ENCODE measurements around the gene BCHE.
"Not testable (repeated sequence)": the region's sequence is repeated elsewhere in the genome, so short reads cannot be mapped to it uniquely, and the experiment has no call there.

The BCHE gene

DNA sequence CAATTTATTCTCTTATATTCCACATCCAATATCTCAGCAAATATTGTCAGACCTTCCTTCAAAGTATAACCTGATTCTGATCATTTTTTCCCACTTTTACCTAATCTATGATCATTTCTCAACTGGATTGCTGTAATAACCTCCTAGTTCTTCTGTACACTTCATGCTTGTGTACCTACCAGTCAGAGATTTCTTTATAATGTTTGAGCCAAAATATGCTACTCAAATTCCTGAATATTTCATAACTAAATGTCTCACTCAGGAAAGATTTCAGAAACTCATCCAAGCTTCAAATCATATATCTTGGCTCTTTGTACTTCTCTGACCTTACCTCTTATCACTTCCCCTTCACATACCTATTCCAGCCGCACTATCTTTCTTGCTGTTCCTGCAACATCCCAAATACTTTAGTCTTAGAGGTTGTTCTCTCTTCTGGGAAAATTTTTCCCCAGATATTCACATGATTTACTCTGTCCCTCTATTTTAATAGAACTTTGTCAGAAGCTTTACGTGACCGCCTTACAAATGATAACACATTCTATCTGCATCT, 20.0 kb downstream of the BCHE start:
- DNase-seq (ENCODE audit: low read depth, low spot score) = no peak

DNA sequence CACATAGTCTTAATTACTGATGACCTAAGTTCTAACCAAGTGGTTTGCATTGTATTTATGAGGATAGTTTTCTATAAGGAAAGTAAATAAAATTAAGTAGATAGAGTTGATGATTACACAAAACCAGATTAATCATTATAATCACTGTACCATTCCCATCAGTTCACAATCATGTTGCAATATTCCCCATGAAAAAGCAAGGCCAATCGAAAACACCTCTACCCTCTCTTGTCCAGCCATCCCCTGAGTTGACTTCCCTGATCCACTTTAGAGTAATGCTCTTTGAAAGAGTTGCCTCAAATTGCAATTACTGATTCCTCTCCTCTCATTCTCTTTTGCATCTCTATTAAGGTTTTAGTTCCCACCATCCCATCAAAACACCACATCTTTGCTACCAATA, 21.0 kb downstream of the BCHE start:
- DNase-seq (ENCODE audit: low read depth, low spot score) = no peak

DNA sequence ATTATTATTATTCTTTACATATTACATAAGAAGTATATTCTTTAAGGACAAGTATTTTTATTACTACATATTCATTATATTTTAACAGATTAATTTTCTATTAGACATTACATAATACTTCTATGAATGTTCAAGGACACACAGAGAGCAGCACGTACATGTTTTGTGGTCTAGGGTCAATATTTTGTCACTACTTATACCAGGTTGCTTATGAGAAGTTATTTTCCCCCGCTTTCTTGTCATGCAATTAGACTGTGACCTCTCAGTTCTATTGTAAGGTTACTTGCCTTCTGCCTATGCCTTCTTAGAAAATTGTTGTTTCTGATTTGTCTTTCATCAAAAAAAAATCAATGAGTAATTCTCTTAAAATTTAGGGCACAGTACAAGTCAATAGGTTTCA, 21.5 kb downstream of the BCHE start:
- DNase-seq (ENCODE audit: low read depth, low spot score) = no peak

DNA sequence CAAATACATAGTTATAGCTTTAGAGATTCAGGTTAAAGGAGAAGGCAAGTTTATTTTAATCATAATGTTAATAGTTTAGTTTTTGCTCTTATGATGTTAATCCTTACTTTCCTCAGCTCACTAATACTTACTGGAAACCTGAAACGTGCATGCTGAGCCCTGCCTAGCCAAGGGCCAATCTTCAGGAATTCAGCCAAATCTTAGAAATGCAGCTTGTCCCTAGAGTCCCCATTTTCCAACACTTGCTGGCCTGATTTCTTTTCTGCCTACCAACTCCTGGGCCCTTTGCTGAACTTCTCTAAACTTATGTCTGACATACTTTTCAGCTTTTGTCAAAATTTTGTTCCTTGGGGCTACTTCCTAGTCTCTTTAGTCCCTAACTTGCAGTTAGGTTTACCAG, 22.8 kb downstream of the BCHE start:
- no peak for DNase-seq (ENCODE audit: low read depth, low spot score)

DNA sequence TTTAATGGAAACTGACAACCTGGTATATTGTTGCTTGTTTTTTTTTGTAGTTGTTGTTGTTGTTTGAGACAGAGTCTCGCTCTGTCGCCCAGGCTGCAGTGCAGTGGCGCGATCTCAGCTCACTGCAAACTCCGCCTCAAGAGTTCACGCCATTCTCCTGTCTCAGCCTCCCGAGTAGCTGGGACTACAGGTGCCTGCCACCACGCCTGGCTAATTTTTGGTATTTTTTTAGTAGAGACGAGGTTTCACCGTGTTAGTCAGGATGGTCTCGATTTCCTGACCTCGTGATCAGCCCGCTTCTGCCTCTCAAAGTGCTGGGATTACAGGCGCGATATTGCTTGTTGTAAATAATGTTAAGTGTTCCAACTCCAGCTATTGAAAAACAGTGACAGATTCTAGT, 29.3 kb downstream of the BCHE start:
- not testable (repeated sequence) for DNase-seq (ENCODE audit: low read depth, low spot score)

DNA sequence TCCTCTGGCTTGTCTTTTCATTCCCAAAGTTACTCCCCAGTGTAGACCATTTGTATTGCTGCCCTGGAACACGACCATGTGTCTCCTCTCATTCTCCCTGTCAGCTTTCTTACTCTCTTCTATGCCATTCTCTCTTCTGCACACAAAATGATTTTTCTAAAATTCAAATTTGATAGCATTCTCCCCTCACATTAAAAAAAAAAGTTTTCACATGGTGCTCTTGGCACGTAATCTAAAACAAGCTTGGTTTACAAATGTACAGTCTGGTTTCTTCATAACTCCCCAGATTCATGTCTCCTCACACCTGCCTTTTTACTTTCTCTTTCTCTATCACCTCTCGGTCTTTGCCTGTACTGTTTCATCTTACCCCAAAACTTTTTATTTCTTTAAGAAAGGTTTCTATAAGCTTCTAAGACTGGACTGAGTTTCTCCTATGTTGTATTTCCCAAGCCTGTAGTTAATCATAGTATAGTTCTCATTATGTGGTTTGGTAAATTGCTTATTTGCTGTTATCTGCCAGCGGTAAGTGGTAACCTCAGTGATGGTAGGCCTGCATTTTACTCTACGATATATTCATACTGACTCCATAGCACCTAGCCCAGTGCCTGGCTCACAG, 31.2 kb downstream of the BCHE start:
- DNase-seq (ENCODE audit: low read depth, low spot score) = no peak

DNA sequence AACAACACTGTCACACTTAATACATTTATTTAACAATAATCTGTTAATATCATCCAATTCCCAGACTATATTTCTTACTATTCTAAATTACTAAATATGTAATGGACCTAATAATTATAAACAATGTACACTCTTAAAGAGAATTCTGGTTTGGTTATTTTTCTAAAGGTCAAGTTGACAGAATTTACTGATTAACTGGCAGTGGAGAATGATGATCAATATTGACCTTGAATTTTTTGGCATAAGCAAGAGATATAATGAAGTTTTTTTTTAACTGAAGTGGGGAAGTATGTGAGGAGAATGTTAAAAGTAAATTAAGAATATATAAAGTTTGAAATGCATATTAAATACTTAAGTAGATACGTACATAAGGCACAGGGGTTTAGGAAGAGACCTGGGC, 33.8 kb downstream of the BCHE start:
- DNase-seq (ENCODE audit: low read depth, low spot score) = no peak

DNA sequence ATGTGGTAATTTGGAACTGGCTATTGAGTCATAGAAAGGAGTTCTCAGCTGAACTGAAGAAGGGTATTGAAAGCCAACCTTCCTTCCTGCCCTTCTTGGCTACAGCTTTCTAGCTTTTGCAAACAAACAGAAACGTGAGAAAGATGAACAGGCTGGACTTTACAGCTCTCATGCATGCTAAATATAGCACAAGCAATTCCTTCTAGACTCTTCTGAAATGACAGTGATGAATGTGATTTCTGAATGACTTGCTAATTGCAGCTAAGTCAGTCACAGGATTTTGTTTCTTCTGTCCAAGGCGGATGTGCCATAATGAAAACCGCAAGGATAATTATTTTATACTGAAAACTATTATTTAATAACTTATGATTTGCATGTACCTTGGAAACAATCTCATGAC, 36.3 kb downstream of the BCHE start:
- no peak for DNase-seq (ENCODE audit: low read depth, low spot score)

DNA sequence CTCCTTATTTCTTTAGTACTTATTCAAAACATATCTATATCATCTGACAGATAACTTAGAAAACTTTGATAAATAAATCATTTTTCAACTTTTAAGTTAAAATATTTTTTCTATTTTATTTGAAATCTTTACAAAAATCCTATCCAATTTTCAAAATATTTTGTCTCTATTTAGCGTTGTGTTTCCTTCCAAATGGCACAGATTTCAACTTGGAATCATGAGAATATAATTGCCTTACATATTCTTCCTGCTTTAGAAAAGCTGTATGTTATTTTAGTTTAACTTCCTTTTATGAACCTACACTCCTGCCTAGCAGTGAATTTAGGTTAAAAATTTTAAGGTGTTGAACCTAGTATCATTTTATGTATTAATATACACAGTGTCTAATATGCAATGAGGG, 38.2 kb downstream of the BCHE start:
- no peak for DNase-seq (ENCODE audit: low read depth, low spot score)

DNA sequence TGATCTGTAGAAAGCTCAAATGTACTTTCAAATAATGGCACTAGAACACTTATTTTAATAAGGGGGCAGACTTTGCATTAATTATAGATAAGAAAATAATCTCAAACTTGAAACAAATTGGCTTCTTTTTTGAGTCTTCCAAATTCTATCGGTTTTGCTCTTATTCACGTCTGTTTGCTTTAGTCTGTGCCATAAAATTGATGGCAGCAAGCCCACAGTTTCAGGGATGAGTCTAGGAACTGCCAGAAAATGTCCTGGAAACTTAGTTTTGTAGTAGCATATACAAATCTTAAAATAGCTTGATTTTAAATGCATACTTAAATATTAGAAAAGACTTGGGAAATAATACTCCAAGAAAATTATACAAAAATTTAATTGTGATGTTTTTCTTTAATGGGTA, 39.7 kb downstream of the BCHE start:
- DNase-seq (ENCODE audit: low read depth, low spot score) = no peak

DNA sequence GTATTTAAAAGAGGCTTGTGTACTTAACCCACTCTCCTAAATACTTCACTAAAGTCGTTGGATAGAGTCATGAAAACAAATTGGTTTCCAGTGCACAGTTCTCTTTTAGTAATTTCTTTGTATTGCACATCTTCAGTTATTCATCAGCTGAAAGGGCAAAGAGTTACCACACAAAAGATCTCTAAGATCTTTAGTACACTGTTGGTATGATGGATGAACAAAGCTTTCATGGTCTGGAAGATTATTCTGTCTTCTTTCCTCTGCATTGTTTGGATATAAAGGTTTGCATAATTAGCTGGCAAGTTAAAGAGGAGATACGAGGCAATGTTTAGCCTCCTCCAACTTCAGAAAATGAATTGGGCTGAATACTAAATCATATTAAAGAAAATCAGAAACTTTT, 40.5 kb downstream of the BCHE start:
- DNase-seq (ENCODE audit: low read depth, low spot score) = no peak

DNA sequence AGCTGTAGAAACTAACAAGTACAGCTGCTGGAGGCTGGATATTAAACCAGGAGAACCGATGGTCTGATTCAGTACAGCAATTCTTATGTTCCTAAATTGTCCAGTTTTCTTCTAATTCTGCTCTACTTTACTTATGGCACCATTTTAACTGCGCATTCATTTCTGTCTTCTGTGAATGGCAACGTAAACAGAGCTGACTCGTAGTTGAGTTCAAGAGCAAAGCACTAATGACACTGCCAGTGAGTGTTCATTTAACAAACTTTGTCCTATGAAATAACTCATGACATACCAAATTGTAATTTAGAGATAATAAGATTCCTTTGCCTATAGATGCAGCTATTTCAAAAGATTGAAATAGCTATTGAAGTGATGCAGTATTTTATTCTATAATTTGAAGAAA, 48.7 kb downstream of the BCHE start:
- DNase-seq (ENCODE audit: low read depth, low spot score) = no peak

DNA sequence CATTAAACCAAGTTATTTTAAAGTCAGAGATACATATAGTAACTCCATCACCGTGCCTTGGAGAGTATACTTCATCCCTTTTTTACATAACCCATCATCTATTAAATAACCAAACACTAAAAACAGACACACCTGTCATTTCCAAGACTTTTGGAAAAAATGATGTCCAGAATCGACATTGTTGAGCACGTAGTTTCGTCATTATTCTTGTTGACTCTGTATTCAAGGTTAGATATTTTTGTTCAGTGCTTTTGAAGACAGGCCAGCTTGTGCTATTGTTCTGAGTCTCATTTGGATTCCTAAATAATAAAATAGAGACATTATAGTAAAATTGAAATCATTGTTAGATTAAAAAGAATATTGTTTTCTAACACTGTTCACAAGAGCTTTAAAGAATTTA, 51.2 kb downstream of the BCHE start:
- no peak for DNase-seq (ENCODE audit: low read depth, low spot score)

DNA sequence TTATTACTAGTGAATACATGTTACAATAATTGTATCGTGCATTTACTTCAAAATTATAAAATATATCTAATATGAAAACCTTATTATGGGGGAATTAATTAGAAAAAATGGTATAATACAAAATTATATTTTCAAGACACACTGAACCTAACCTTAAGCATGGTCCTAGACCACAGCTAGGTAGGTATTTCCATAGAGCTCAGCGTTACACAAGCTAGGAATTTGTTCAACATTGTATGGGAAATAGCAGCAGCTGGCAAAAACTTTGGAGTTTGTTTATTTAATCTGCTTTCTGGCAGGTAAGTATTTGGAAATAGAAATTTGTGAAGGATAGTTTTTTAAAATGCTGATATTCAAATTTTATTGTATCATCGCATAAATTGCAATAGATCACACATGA, 52.9 kb downstream of the BCHE start:
- no peak for DNase-seq (ENCODE audit: low read depth, low spot score)

DNA sequence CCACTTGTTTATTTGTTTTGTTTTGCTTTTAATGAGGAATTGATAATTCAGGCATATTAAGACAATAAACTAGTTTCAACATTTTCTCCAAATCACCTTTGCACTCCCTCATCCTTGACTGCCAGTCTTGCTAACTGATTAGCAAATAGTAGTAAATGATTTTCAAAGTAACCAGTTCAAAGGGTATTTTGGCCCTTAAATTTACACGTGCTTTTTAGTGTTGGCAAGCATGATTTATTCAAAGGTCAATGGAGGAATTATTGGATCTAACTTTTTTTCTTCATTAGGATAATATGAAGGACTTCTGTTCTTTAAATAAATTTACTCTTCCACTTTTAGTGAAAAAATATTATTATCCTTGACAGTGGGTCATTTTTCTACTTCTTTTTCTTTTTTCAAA, 53.8 kb downstream of the BCHE start:
- DNase-seq (ENCODE audit: low read depth, low spot score) = no peak

DNA sequence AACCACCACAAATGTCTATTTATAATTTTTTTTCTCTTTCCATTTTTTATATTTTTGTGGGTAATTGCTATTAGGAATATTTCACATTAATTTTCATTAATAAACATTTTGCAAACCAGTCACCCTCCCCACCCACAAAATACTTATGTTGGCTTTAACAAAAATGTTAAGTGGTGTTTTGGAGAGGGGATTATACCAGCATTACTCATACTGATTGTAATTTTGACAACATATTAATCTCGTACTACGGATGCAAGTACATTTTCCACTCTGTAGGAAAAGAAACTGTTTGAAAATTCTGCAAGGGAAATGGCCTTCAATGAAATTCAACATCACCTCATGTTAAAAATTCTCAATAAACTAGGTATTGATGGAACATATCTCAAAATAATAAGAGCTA, 58.3 kb downstream of the BCHE start:
- DNase-seq (ENCODE audit: low read depth, low spot score) = no peak

DNA sequence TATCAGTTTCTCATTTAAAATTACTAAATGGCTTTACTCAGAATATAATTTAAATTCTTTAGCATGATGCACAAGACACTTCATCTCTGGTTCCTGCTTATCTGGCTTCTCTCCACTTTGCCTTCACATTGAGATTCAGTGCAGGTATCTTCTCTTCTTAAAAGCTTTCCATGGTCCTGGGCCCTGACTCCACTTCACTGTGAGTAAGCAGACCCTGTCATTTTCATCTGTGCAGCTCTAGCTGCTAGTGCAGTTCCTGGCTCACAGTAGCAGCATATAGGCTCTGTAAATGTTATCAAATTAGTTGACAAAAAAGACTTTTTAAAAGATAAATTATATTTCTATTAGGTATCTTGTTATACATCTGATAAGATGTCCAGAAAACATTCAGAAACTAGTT, 58.8 kb downstream of the BCHE start:
- no peak for DNase-seq (ENCODE audit: low read depth, low spot score)

DNA sequence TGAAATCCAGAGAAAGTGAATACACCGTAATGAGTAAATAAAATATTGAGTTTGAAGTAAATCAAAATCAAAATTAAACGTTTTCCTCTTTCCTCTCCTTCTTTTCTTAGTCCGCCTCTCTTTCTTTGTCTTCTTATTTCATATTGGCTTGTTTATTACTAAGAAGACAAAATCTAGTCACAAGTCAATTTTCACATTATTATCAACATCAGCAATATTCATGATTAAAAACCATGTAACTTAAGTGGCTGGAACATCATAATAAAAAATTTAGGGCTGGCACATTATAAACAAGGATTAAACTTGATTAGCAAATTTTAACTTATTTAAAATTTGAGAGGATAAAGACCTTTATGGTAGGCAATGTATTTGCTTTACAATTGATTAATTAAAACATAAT, 61.4 kb downstream of the BCHE start:
- DNase-seq (ENCODE audit: low read depth, low spot score) = no peak

DNA sequence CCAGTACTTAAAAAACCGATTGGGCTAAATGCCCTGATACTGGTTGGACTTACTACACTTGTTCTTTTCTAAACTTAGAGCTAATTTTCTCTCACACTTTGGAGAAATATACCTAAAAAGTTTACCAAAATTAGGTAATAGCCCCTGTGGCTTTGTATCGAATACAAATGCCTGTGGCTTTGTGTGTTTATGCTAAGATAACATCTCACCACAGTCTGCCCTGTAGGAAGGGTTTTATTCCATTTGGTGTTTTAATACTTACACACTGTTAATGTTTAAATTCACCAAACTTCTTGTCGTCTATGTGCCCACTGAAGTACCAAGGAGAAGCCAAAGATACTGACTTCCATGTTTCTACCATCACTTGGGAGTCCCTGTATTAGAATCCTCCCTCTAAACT, 66.4 kb downstream of the BCHE start:
- no peak for DNase-seq (ENCODE audit: low read depth, low spot score)

DNA sequence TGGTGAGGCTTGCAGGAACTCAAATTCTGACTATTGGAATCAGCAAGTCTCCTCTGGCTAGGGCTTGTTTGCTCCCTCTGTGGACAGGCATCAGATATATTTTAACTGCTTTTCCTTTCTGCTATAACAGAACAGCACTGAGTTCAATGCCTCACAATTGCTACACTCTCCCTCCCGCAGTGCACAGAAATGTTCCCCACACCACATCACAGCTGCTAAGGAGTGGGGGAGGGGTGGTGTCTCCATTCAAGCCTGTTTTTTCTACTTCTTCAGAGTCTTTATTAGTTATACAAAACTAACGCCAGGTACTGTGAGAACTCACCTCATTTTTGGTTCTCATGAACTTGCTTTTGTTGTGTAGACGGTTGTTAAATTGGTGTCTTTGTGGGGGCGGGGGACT, 68.5 kb downstream of the BCHE start:
- DNase-seq (ENCODE audit: low read depth, low spot score) = no peak

DNA sequence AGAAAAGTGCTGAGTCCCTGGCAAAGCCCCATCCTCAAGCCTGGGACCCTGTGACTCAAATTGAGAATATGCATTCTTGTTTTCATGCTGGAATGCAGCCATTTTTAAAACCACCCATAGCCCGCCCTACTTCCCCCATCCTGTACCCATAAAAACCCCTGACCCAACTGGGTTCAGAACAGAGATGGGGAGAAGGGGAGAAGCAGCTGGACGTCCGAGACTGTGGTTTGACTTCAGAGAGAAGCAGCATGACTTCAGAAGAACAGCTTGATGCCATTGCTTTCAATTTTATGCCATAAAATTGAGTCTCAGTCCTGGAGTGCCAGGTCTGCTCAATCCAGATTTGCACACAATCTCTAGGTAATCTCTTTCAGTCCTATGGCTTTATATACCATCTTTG, 78.2 kb downstream of the BCHE start:
- no peak for DNase-seq (ENCODE audit: low read depth, low spot score)

DNA sequence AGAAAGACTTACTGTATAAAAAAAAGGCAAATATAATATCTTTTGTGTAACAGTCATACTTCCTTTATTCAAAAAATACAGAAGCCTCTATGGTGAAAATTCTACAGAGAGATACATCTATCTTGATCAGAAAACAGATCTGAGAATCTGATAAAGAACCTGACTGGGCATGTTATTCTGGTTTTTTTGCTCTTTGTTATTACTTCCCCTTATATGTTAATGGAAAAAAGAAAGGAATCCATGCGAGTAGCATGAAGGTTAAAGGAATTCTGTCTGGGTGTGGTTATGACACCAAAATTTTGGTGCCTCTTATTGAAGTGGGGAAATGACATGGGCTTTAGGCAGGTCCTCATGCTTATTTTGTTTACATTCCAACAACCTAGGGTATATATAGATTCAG, 81.7 kb downstream of the BCHE start:
- no peak for DNase-seq (ENCODE audit: low read depth, low spot score)

DNA sequence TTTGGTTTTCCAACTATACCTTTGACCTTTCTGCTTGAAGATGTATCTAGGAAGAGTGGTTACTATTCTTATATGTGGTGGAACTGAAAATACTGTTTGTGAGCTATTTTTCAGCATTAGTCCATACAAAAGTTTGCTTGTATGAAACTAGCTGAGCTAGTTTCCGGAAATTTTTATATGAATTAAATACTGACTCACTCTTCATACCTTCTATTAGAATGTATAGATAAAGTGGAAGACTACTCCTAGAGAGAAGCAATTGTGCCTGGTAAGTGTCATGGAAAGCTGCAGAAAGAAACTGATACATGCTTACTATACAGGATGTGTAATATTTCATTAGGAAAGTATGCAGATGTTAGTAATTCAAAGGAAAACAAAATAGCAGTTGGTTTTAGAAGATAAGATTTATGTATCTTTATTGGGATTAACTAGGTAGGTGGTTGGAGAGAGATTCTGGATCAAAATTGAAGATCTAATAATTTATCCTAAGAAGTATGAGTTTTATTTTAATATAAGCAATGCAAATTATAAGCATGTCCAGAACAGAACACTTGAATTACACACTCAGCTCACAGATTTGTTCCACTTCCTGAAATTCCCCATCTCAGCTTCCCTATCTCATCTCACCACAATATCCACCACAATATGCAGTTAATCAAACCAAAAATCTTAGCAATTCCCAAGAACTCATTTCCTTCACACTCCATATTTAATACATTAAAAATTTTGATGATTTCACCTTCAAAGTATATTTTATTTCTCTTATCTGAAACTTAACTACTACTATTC, 82.8 kb downstream of the BCHE start:
- DNase-seq (ENCODE audit: low read depth, low spot score) = no peak

All from brain pericyte (primary cell).